Measurements from ENCODE around the gene LRP1B.

- no peak for TF ChIP-seq EZH2 (IDR thresholded peaks at IDR 0.05; ENCODE audit: insufficient read depth, poor library complexity, severe bottlenecking)
- TF ChIP-seq EZH2phosphoT487 (IDR thresholded peaks at IDR 0.05; ENCODE audit: insufficient read depth, low read depth), result no peak
These were observed 1580.0 kb downstream of the LRP1B start for GRCh38 chr2:140550821-140551220.
